CD4-positive, CD25-positive, alpha-beta regulatory T cell (primary cell): ENCODE measurements around the gene KMT5C. TPM values are rescaled to one million over a fixed set of nuclear protein-coding genes. Genes with fewer than 3 reads are reported as not detected.

Experiments used
- ATAC-seq, 2 donors: fragments of 150-1000 bp; cut with Tn5 transposase; one replicate each; pipeline ENCODE4 v1.10.0; 2021; ENCODE audit warnings: low read depth in 2 of 2, moderate number of reproducible peaks in 2 of 2, moderate library complexity in 1 of 2
- DNase-seq, 3 donors: peaks; one replicate each; pipeline versions ENCODE4 v3.0.0 to v3.0.0-alpha.2; 2012 to 2022; ENCODE audit warnings: mixed read lengths in 1 of 3
- H3K27ac ChIP-seq: one replicate; pipeline ENCODE4 v1.7.0; 2013; ENCODE audit warnings: mild to moderate bottlenecking, low read length; ENCODE audit not compliant: insufficient read depth, poor library complexity, severe bottlenecking
- H3K27me3 ChIP-seq: one replicate; pipeline ENCODE4 v1.7.0; 2013; ENCODE audit warnings: low read length; ENCODE audit not compliant: control insufficient read depth, insufficient read depth
- H3K36me3 ChIP-seq: one replicate; pipeline ENCODE4 v1.7.0; 2013; ENCODE audit warnings: mild to moderate bottlenecking, low read length, moderate library complexity; ENCODE audit not compliant: control insufficient read depth, insufficient read depth
- H3K4me1 ChIP-seq: 2 replicates; pipeline ENCODE4 v1.7.0; 2013; ENCODE audit warnings: mild to moderate bottlenecking, low read length; ENCODE audit not compliant: insufficient read depth, control insufficient read depth, poor library complexity, severe bottlenecking
- H3K4me3 ChIP-seq: one replicate; pipeline ENCODE4 v1.7.0; 2013; ENCODE audit warnings: low read depth, mild to moderate bottlenecking, low read length, moderate library complexity
- H3K9me3 ChIP-seq, 2 experiments: 1 replicate in 1 of 2; 2 replicates in 1 of 2; pipeline ENCODE4 v1.7.0; 2013; ENCODE audit warnings: low read length in 2 of 2, mild to moderate bottlenecking in 1 of 2, moderate library complexity in 1 of 2; ENCODE audit not compliant: control insufficient read depth in 2 of 2
- H3K27ac Mint-ChIP-seq, 3 donors: one replicate each; pipeline ENCODE4 v1.8.0; 2020 to 2022; ENCODE audit warnings: mild to moderate bottlenecking in 3 of 3, mixed read lengths in 3 of 3, moderate library complexity in 2 of 3
- H3K27me3 Mint-ChIP-seq: one replicate; pipeline ENCODE4 v1.8.0; 2022; ENCODE audit warnings: mild to moderate bottlenecking, mixed read lengths
- H3K36me3 Mint-ChIP-seq: one replicate; pipeline ENCODE4 v1.8.0; 2020; ENCODE audit warnings: mixed read lengths
- H3K4me1 Mint-ChIP-seq, 4 donors: one replicate each; pipeline ENCODE4 v1.8.0; 2020 to 2022; ENCODE audit warnings: mixed read lengths in 4 of 4, mild to moderate bottlenecking in 1 of 4
- H3K4me3 Mint-ChIP-seq, 4 donors: one replicate each; pipeline ENCODE4 v1.8.0; 2020 to 2022; ENCODE audit warnings: mild to moderate bottlenecking in 4 of 4, mixed read lengths in 4 of 4, moderate library complexity in 3 of 4
- H3K9me3 Mint-ChIP-seq, 7 donors: one replicate each; pipeline ENCODE4 v1.8.0; 2020 to 2022; ENCODE audit warnings: mixed read lengths in 7 of 7, mild to moderate bottlenecking in 3 of 7, moderate library complexity in 2 of 7
- polyA plus RNA-seq, 4 donors: library from polyadenylated mRNA; unstranded; fragments of 300-500 nt; fragmentation: Illumina TruSeq; gene quantifications; one replicate each; pipeline ENCODE4 v1.2.3, GENCODE V29; 2021
- total RNA-seq: library from RNA; stranded (reverse); gene quantifications from one replicate; pipeline ENCODE4 v1.2.3, GENCODE V29; 2022

The KMT5C gene
- total and polyA plus RNA-seq, 5 donors from 2014 or later: 0.98 to 69.6 (median 1.2) TPM

GRCh38 chr19:55373993-55374757 is 34.5 kb downstream of the KMT5C start:
- peaks cover 8% of the 10 kb centered on the region for H3K27me3 ChIP-seq
- no peaks in the 10 kb centered on the region for H3K36me3 ChIP-seq
- no peak overlapping the region for H3K27ac Mint-ChIP-seq

GRCh38 chr19:55376241-55376933 is 36.7 kb downstream of the KMT5C start, which contains the start of gene TMEM190:
TSS of gene TMEM190 (plus strand) at chr19:55376826. CDS start at chr19:55376854, 28 bp downstream.
- H3K27ac Mint-ChIP-seq: peak within 1 kb of the TSS in 1 of 3 donors; percentile 76
- Histone ChIP-seq H3K4me3 (no peak within 1 kb of the TSS), H3K27me3 (peaks cover 3% of the 10 kb centered on the region), H3K4me1 (no peaks in the 10 kb centered on the region), H3K27ac (no peak within 1 kb of the TSS), H3K36me3 (no peaks in the 10 kb centered on the region), H3K9me3 (no peaks in the 10 kb centered on the region)
- DNase-seq: no peak
- ATAC-seq: no peak
- H3K36me3 Mint-ChIP-seq: no peaks in the 10 kb centered on the region
- H3K4me3 Mint-ChIP-seq: no peak within 1 kb of the TSS
- peaks cover 0 to 9% (median 5%) of the 10 kb centered on the region in 4 donors for H3K4me1 Mint-ChIP-seq
- H3K27me3 Mint-ChIP-seq: peaks cover 26% of the 10 kb centered on the region
- H3K9me3 Mint-ChIP-seq: peaks cover 0 to 4% (median 0%) of the 10 kb centered on the region in 7 donors

More at GRCh38 chr19:55373993-55374757, 34.5 kb downstream of the KMT5C start:
- Histone ChIP-seq H3K9me3 (no peaks in the 10 kb centered on the region), H3K27ac (no peak overlapping the region), H3K4me1 (peaks cover 9% of the 10 kb centered on the region), H3K4me3 (no peak overlapping the region)
- H3K9me3 Mint-ChIP-seq: peaks cover 0 to 7% (median 0%) of the 10 kb centered on the region in 7 donors
- DNase-seq: no peak
- ATAC-seq: no peak
- peaks cover 42% of the 10 kb centered on the region for H3K27me3 Mint-ChIP-seq
- no peak overlapping the region for H3K4me3 Mint-ChIP-seq
- peaks cover 0 to 14% (median 7%) of the 10 kb centered on the region in 4 donors for H3K4me1 Mint-ChIP-seq
- no peaks in the 10 kb centered on the region for H3K36me3 Mint-ChIP-seq

DNA sequence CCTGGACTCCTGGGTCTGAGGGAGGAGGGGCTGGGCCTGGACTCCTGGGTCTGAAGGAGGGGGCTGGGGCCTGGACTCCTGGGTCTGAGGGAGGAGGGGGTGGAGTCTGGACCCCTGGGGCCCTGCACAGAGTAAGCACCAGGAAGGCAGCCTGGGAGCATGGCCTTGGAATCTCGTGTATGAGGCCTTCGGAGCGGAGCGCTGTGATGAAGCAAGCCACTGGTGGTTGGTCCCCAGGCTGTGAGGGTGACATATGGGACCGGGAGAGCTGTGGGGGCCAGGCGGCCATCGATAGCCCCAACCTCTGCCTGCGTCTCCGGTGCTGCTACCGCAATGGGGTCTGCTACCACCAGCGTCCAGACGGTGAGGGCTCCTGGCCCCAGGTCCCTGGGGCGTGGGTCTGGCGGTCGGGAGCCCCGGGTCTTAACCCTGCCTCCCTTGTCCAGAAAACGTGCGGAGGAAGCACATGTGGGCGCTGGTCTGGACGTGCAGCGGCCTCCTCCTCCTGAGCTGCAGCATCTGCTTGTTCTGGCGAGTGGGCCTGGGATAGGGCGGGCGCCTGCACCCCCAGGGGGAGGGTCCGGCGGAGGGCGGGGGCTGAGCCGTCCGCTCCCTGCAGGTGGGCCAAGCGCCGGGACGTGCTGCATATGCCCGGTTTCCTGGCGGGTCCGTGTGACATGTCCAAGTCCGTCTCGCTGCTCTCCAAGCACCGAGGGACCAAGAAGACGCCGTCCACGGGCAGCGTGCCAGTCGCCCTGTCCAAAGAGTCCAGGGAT is 37.9 kb downstream of the KMT5C start:
- no peaks in the 10 kb centered on the region for H3K27me3 ChIP-seq
- no peaks in the 10 kb centered on the region for H3K9me3 ChIP-seq
- peaks cover 4% of the 10 kb centered on the region for H3K4me1 ChIP-seq
- H3K36me3 ChIP-seq: no peaks in the 10 kb centered on the region
- peaks cover 15% of the 10 kb centered on the region for H3K27me3 Mint-ChIP-seq
- no peak overlapping the region for H3K27ac ChIP-seq
- H3K4me3 Mint-ChIP-seq: no peak overlapping the region
- peaks cover 0 to 17% (median 10%) of the 10 kb centered on the region in 4 donors for H3K4me1 Mint-ChIP-seq
- H3K36me3 Mint-ChIP-seq: peaks cover 3% of the 10 kb centered on the region
- H3K9me3 Mint-ChIP-seq: peaks cover 0 to 2% (median 0%) of the 10 kb centered on the region in 7 donors
- DNase-seq: no peak
- H3K27ac Mint-ChIP-seq: no peak overlapping the region
- no peak overlapping the region for H3K4me3 ChIP-seq
- no peak for ATAC-seq

- Mint-ChIP-seq H3K27ac (no peak overlapping the region), H3K4me1 (peaks cover 0 to 22% (median 7%) of the 10 kb centered on the region in 4 donors), H3K4me3 (peak overlapping the region in 2 of 4 donors; percentile 54 to 80), H3K9me3 (peaks cover 0 to 2% (median 0%) of the 10 kb centered on the region in 7 donors), H3K36me3 (peaks cover 3% of the 10 kb centered on the region), H3K27me3 (peaks cover 9% of the 10 kb centered on the region)
- DNase-seq (no peak), ATAC-seq (no peak)
- H3K4me1 ChIP-seq: peaks cover 14% of the 10 kb centered on the region
- H3K36me3 ChIP-seq: no peaks in the 10 kb centered on the region
- H3K27me3 ChIP-seq: no peaks in the 10 kb centered on the region
- no peak overlapping the region for H3K27ac ChIP-seq
- H3K4me3 ChIP-seq: no peak overlapping the region
- H3K9me3 ChIP-seq: no peaks in the 10 kb centered on the region
Measured at GRCh38 chr19:55379174-55379573, 39.5 kb downstream of the KMT5C start.

GRCh38 chr19:55382013-55382412 is 42.3 kb downstream of the KMT5C start:
- Histone ChIP-seq H3K9me3 (no peaks in the 10 kb centered on the region), H3K27me3 (no peaks in the 10 kb centered on the region), H3K4me3 (no peak overlapping the region), H3K27ac (no peak overlapping the region), H3K36me3 (peaks cover 3% of the 10 kb centered on the region), H3K4me1 (peaks cover 33% of the 10 kb centered on the region)
- DNase-seq (no peak), ATAC-seq (no peak)
- H3K36me3 Mint-ChIP-seq: peaks cover 15% of the 10 kb centered on the region
- H3K27ac Mint-ChIP-seq: peak overlapping the region in 2 of 3 donors; percentile 26 to 56
- peaks cover 0 to 2% (median 0%) of the 10 kb centered on the region in 7 donors for H3K9me3 Mint-ChIP-seq
- H3K4me3 Mint-ChIP-seq: peak overlapping the region; percentile 27 to 89 (median 87)
- H3K27me3 Mint-ChIP-seq: no peaks in the 10 kb centered on the region
- H3K4me1 Mint-ChIP-seq: peaks cover 0 to 44% (median 17%) of the 10 kb centered on the region in 4 donors

DNA sequence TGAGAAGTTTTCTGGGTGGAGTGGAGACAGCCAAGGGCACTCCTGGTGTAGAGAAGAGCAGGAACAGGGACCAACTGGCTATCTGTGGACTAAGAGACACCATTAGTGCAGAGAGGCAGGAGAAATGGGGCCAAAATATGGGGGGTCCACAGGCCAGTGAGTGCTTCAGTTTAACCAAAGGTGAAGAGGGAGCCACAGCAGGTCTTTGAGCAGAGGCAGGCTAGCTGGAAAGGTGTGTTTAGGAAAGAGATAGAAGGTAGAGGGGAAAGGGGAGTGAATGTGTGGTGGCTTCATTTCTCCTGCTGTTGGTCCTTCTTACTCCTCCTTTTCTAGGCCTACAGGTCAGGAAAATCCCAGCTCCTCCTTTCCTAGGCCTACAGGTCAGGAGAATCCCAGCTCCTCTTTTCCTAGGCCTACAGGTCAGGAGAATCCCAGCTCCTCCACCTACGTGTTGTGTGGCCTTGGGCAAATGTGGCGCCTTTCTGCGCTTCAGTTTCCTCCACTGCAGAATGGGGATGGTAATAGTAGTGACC is 42.9 kb downstream of the KMT5C start:
- Histone ChIP-seq H3K4me3 (no peak overlapping the region), H3K36me3 (peaks cover 8% of the 10 kb centered on the region), H3K27ac (peak overlapping the region; percentile 23), H3K4me1 (peaks cover 38% of the 10 kb centered on the region), H3K27me3 (no peaks in the 10 kb centered on the region), H3K9me3 (no peaks in the 10 kb centered on the region)
- H3K9me3 Mint-ChIP-seq: peaks cover 0 to 2% (median 0%) of the 10 kb centered on the region in 7 donors
- H3K36me3 Mint-ChIP-seq: peaks cover 15% of the 10 kb centered on the region
- H3K4me1 Mint-ChIP-seq: peaks cover 0 to 50% (median 20%) of the 10 kb centered on the region in 4 donors
- H3K27ac Mint-ChIP-seq: peak overlapping the region in 2 of 3 donors; percentile 26 to 56
- ATAC-seq (no peak), DNase-seq (no peak)
- H3K27me3 Mint-ChIP-seq: no peaks in the 10 kb centered on the region
- H3K4me3 Mint-ChIP-seq: peak overlapping the region; percentile 86 to 90 (median 88)
